SK-N-SH treated with all-trans-retinoic acid at 6 μM for 48 hours (cell line): ENCODE data around the gene TOP1.

Experiments used
- ARNTL ChIP-seq: fragments of 450-650 bp; formaldehyde crosslinking; IDR thresholded peaks from 2 replicates; pipeline ENCODE4 v1.5.0; 2020; ENCODE audit warnings: low read depth, mild to moderate bottlenecking, moderate library complexity, borderline replicate concordance
- PATZ1 ChIP-seq: fragments of 250-450 bp; sonication (Bioruptor Pico); IDR thresholded peaks from 2 replicates; pipeline ENCODE4 v1.8.0; 2020; ENCODE audit warnings: mild to moderate bottlenecking, moderate library complexity, borderline replicate concordance
- TSHZ2 ChIP-seq: fragments of 250-450 bp; sonication (Bioruptor Pico); IDR thresholded peaks from 2 replicates; pipeline ENCODE4 v1.5.0; 2020; ENCODE audit warnings: mild to moderate bottlenecking, moderate library complexity
- ZNF70 ChIP-seq: fragments of 450-650 bp; formaldehyde crosslinking; IDR thresholded peaks from 2 replicates; pipeline ENCODE4 v1.5.0; 2020; ENCODE audit warnings: mild to moderate bottlenecking, moderate library complexity
- ZNF8 ChIP-seq: fragments of 450-650 bp; formaldehyde crosslinking; IDR thresholded peaks from 2 replicates; pipeline ENCODE4 v1.5.0; 2020; ENCODE audit warnings: mild to moderate bottlenecking, moderate library complexity

GRCh38 chr20:41064377-41064776 lies 35.8 kb downstream of the TOP1 start:
- TF ChIP-seq ZNF70 (no peak), ZNF8 (CRISPR knock-in tag) (no peak), PATZ1 (CRISPR knock-in tag) (no peak), TSHZ2 (CRISPR knock-in tag) (no peak), ARNTL (CRISPR knock-in tag) (no peak)
